Activated CD8-positive, alpha-beta memory T cell treated with anti-CD3 and anti-CD28 coated beads for 36 hours (primary cell): ENCODE results near the gene INTS2. TPM values are rescaled to one million over a fixed set of nuclear protein-coding genes. Genes with fewer than 3 reads are reported as not detected.
"Not testable (repeated sequence)": the region's sequence is repeated elsewhere in the genome, so short reads cannot be mapped to it uniquely, and the experiment has no call there.

Source experiments
- CTCF ChIA-PET: fragments of 350-600 bp; sonication (Branson Sonifier 250); formaldehyde crosslinking; loops from one replicate; lab custom pipeline; 2021; ENCODE audit warnings: antibody characterized with exemption; lab: Charles Lee
- POLR2A ChIA-PET: fragments of 350-600 bp; sonication (Branson Sonifier 250); formaldehyde crosslinking; loops from one replicate; lab custom pipeline; 2021; ENCODE audit warnings: antibody characterized with exemption; lab: Charles Lee
- total RNA-seq, 2 experiments: library from RNA; stranded (reverse); gene quantifications; one replicate each; pipeline ENCODE4 v1.2.3, GENCODE V29; 2021

Gene INTS2
- total RNA-seq, 2 experiments from 2014 or later: 26.8 to 28.2 TPM

GRCh38 chr17:61862975-61863800 lies 64.6 kb downstream of the INTS2 start, which contains the start of gene BRIP1:
TSS of gene BRIP1 (minus strand) at chr17:61863528. CDS start at chr17:61861539, 1,989 bp downstream.
- POLR2A ChIA-PET: interaction anchor here (0.6 to 1.7 kb wide), 10 partner anchors 13 to 273 kb away, joined by 3 to 13 read pairs (median 4); no protein-coding TSS in a partner anchor
- CTCF ChIA-PET: interaction anchor here (0.6 to 2.5 kb wide), 5 partner anchors 24 to 1887 kb away, joined by 3 to 8 read pairs (median 3); no protein-coding TSS in a partner anchor

- ChIA-PET CTCF (interaction anchor here (1.6 to 2.5 kb wide), 2 partner anchors 23 to 247 kb away, joined by 3 to 8 read pairs; no protein-coding TSS in a partner anchor), POLR2A (interaction anchor here (0.9 to 1.7 kb wide), 2 partner anchors 202 to 204 kb away, joined by 3 to 13 read pairs; no protein-coding TSS in a partner anchor)
Observed at GRCh38 chr17:61862105-61862574, 65.6 kb downstream of the INTS2 start.

GRCh38 chr17:61860397-61860796 lies 67.4 kb downstream of the INTS2 start:
- CTCF ChIA-PET, POLR2A ChIA-PET: not testable (repeated sequence)

- POLR2A ChIA-PET: no interaction called here
- CTCF ChIA-PET: no interaction called here
Observed at GRCh38 chr17:61856035-61856434, 71.7 kb downstream of the INTS2 start.

- ChIA-PET CTCF (no interaction called here), POLR2A (no interaction called here)
Observed at GRCh38 chr17:61852857-61853256, 74.9 kb downstream of the INTS2 start.

GRCh38 chr17:61849674-61850073 lies 78.1 kb downstream of the INTS2 start:
- ChIA-PET CTCF (no interaction called here), POLR2A (interaction anchor here (0.6 kb wide), 1 partner anchor 28 kb away, joined by 4 read pairs; no protein-coding TSS in a partner anchor)

- CTCF ChIA-PET: no interaction called here
Observed at GRCh38 chr17:61848896-61849295, 78.9 kb downstream of the INTS2 start.

GRCh38 chr17:61848247-61848646 lies 79.5 kb downstream of the INTS2 start:
- ChIA-PET POLR2A (no interaction called here), CTCF (no interaction called here)

More at GRCh38 chr17:61848896-61849295, 78.9 kb downstream of the INTS2 start:
- POLR2A ChIA-PET: no interaction called here

- CTCF ChIA-PET: no interaction called here
- POLR2A ChIA-PET: no interaction called here
Observed at GRCh38 chr17:61847659-61848058, 80.1 kb downstream of the INTS2 start.

GRCh38 chr17:61846761-61847375 lies 80.9 kb downstream of the INTS2 start:
- ChIA-PET CTCF (no interaction called here), POLR2A (no interaction called here)

GRCh38 chr17:61846088-61846487 lies 81.7 kb downstream of the INTS2 start:
- ChIA-PET POLR2A (no interaction called here), CTCF (no interaction called here)

- ChIA-PET POLR2A (no interaction called here), CTCF (no interaction called here)
Observed at GRCh38 chr17:61843435-61843834, 84.3 kb downstream of the INTS2 start.

- ChIA-PET CTCF (no interaction called here), POLR2A (no interaction called here)
Observed at GRCh38 chr17:61842899-61843298, 84.9 kb downstream of the INTS2 start.

GRCh38 chr17:61839300-61839786 lies 88.4 kb downstream of the INTS2 start:
- ChIA-PET CTCF (interaction anchor here (0.6 kb wide), 1 partner anchor 23 kb away, joined by 3 read pairs; no protein-coding TSS in a partner anchor), POLR2A (no interaction called here)

- CTCF ChIA-PET: no interaction called here
- POLR2A ChIA-PET: interaction anchor here (0.7 kb wide), 1 partner anchor 1757 kb away, joined by 3 read pairs; no protein-coding TSS in a partner anchor
Observed at GRCh38 chr17:61837175-61838051, 90.4 kb downstream of the INTS2 start.

GRCh38 chr17:61836266-61837174 lies 91.3 kb downstream of the INTS2 start:
- CTCF ChIA-PET: no interaction called here
- POLR2A ChIA-PET: interaction anchor here (0.7 kb wide), 1 partner anchor 1757 kb away, joined by 3 read pairs; no protein-coding TSS in a partner anchor

- CTCF ChIA-PET: no interaction called here
- POLR2A ChIA-PET: no interaction called here
Observed at GRCh38 chr17:61835606-61836005, 92.2 kb downstream of the INTS2 start.

- CTCF ChIA-PET: interaction anchor here (0.6 kb wide), 1 partner anchor 457 kb away, joined by 3 read pairs; no protein-coding TSS in a partner anchor
- POLR2A ChIA-PET: no interaction called here
Observed at GRCh38 chr17:61834610-61835009, 93.2 kb downstream of the INTS2 start.
